Neural progenitor cell (in vitro differentiated cells): ENCODE measurements around the gene SPIRE1.

ENCODE experiments used
- EZH2 ChIP-seq: fragments of 200-600 bp; sonication (generic); IDR thresholded peaks from 2 replicates; pipeline ENCODE4 v1.6.1; 2017; ENCODE audit warnings: antibody characterized with exemption, mild to moderate bottlenecking, moderate library complexity
- EZH2phosphoT487 ChIP-seq: fragments of 200-600 bp; sonication (generic); IDR thresholded peaks from 2 replicates; pipeline ENCODE4 v1.6.1; 2017; ENCODE audit warnings: antibody characterized with exemption
- TF ChIP-seq, protein P1 (sequence below): fragments of 200-600 bp; sonication (generic); IDR thresholded peaks from 2 replicates; pipeline ENCODE4 v1.5.1; 2017; ENCODE audit warnings: antibody characterized with exemption, mild to moderate bottlenecking

DNA sequence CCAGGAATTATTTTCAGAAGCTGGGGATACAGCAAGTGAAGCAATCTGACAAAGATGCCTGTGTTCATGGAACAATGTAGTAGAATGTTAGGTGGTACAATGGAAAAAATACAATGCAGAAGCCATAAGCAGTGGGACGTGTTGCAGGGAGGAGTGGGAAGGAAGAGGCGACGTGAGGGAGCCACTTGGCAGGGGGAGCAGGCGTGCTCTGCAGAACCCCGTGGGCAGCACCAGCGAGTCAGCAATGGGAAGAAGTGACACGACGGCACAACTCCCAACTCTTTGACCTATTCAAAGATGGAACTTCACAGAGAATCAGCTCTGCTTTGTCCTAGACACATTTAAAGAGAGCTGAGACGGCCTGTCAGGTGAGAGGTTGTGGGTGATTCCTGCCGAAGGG lies 219.7 kb downstream of the SPIRE1 start:
- TF ChIP-seq, protein P1, sequence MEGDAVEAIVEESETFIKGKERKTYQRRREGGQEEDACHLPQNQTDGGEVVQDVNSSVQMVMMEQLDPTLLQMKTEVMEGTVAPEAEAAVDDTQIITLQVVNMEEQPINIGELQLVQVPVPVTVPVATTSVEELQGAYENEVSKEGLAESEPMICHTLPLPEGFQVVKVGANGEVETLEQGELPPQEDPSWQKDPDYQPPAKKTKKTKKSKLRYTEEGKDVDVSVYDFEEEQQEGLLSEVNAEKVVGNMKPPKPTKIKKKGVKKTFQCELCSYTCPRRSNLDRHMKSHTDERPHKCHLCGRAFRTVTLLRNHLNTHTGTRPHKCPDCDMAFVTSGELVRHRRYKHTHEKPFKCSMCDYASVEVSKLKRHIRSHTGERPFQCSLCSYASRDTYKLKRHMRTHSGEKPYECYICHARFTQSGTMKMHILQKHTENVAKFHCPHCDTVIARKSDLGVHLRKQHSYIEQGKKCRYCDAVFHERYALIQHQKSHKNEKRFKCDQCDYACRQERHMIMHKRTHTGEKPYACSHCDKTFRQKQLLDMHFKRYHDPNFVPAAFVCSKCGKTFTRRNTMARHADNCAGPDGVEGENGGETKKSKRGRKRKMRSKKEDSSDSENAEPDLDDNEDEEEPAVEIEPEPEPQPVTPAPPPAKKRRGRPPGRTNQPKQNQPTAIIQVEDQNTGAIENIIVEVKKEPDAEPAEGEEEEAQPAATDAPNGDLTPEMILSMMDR: no peak
- TF ChIP-seq EZH2: no peak
- TF ChIP-seq EZH2phosphoT487: no peak
